Endothelial cell (in vitro differentiated cells): Measurements from ENCODE around the gene CDYL. TPM values are rescaled to one million over a fixed set of nuclear protein-coding genes. Genes with fewer than 3 reads are reported as not detected.

ENCODE experiments used
- DNase-seq: peaks from one replicate; pipeline ENCODE4 v3.0.0; 2021; ENCODE audit warnings: low spot score
- H3K27ac Mint-ChIP-seq: one replicate; pipeline ENCODE4 v1.8.0; 2021; ENCODE audit warnings: mixed read lengths, inconsistent platforms; ENCODE audit not compliant: unreplicated experiment
- H3K27me3 Mint-ChIP-seq: one replicate; pipeline ENCODE4 v1.8.0; 2021; ENCODE audit warnings: mild to moderate bottlenecking, moderate library complexity, mixed read lengths, inconsistent platforms; ENCODE audit not compliant: unreplicated experiment
- H3K36me3 Mint-ChIP-seq: one replicate; pipeline ENCODE4 v1.8.0; 2021; ENCODE audit warnings: mild to moderate bottlenecking, low read depth, mixed read lengths, inconsistent platforms; ENCODE audit not compliant: unreplicated experiment
- H3K4me1 Mint-ChIP-seq: one replicate; pipeline ENCODE4 v1.8.0; 2021; ENCODE audit warnings: mild to moderate bottlenecking, mixed read lengths, inconsistent platforms; ENCODE audit not compliant: unreplicated experiment
- H3K4me3 Mint-ChIP-seq: one replicate; pipeline ENCODE4 v1.8.0; 2021; ENCODE audit warnings: mild to moderate bottlenecking, mixed read lengths, inconsistent platforms; ENCODE audit not compliant: unreplicated experiment
- H3K9me3 Mint-ChIP-seq: one replicate; pipeline ENCODE4 v1.8.0; 2021; ENCODE audit warnings: mixed read lengths, inconsistent platforms; ENCODE audit not compliant: unreplicated experiment
- total RNA-seq: library from RNA; stranded (reverse); fragmentation: NEBNext Ultra II Directional; extraction: Animal tissue kit (Norgen Biotek cat#: 25700); gene quantifications from one replicate; pipeline ENCODE4 v1.2.1, GENCODE V29; 2021; ENCODE audit not compliant: unreplicated experiment
- TF ChIP-seq, protein P1 (sequence below): fragments of 200-600 bp; sonication (generic); IDR thresholded peaks from one replicate; pipeline ENCODE4 v1.5.0; 2021; ENCODE audit warnings: antibody characterized with exemption; ENCODE audit not compliant: unreplicated experiment

CDYL gene
- total RNA-seq, 1 donor from 2014 or later, result 66.7 TPM

GRCh38 chr6:4935486-4935885 is 159.3 kb downstream of the CDYL start:
- Mint-ChIP-seq H3K27ac (no peak overlapping the region), H3K4me3 (no peak overlapping the region), H3K27me3 (peaks cover 10% of the 10 kb centered on the region), H3K4me1 (peaks cover 37% of the 10 kb centered on the region), H3K9me3 (no peaks in the 10 kb centered on the region), H3K36me3 (peaks cover 3% of the 10 kb centered on the region)
- no peak for DNase-seq
- TF ChIP-seq, protein P1, sequence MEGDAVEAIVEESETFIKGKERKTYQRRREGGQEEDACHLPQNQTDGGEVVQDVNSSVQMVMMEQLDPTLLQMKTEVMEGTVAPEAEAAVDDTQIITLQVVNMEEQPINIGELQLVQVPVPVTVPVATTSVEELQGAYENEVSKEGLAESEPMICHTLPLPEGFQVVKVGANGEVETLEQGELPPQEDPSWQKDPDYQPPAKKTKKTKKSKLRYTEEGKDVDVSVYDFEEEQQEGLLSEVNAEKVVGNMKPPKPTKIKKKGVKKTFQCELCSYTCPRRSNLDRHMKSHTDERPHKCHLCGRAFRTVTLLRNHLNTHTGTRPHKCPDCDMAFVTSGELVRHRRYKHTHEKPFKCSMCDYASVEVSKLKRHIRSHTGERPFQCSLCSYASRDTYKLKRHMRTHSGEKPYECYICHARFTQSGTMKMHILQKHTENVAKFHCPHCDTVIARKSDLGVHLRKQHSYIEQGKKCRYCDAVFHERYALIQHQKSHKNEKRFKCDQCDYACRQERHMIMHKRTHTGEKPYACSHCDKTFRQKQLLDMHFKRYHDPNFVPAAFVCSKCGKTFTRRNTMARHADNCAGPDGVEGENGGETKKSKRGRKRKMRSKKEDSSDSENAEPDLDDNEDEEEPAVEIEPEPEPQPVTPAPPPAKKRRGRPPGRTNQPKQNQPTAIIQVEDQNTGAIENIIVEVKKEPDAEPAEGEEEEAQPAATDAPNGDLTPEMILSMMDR, result no peak

GRCh38 chr6:4935975-4936680 is 159.9 kb downstream of the CDYL start:
- Mint-ChIP-seq H3K4me3 (no peak overlapping the region), H3K27ac (no peak overlapping the region), H3K4me1 (peaks cover 31% of the 10 kb centered on the region), H3K27me3 (peaks cover 9% of the 10 kb centered on the region), H3K9me3 (no peaks in the 10 kb centered on the region), H3K36me3 (peaks cover 3% of the 10 kb centered on the region)
- TF ChIP-seq, protein P1, result no peak
- no peak for DNase-seq

DNA sequence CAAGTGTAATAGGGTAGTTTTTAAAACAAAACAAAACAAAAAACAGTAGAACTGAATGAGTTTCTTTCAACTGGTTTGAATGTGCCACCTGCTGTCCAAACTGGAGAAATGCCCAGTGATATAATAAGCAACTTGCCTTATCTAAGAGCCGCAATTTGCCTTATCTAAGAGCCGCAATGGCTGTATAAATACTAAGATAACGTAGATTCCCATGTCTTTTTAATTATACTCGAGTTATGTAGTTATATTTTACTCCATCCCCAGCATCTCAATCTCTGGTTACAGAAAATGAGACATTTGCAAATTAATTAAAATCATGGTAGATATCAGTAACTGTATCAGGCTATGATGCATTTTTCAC is 160.5 kb downstream of the CDYL start:
- Mint-ChIP-seq H3K4me3 (no peak overlapping the region), H3K27me3 (peaks cover 9% of the 10 kb centered on the region), H3K36me3 (peaks cover 3% of the 10 kb centered on the region), H3K4me1 (peaks cover 26% of the 10 kb centered on the region), H3K27ac (no peak overlapping the region), H3K9me3 (no peaks in the 10 kb centered on the region)
- TF ChIP-seq, protein P1, result peak; percentile 71
- DNase-seq, result no peak

DNA sequence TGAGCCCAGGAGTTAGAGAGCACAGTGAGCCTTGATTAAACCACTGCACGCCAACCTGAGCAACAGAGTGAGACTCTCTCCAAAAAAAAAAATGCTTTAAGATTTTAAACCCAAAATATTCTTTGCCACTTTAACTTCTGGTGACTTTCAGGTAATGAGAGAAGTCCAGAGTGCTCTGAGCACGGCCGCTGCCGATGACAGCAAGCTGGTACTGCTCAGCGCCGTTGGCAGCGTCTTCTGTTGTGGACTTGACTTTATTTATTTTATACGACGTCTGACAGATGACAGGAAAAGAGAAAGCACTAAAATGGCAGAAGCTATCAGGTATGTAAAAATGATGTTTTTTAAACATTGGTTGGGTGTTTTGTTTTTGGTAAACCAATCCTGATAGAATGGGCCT is 161.2 kb downstream of the CDYL start:
- no peak overlapping the region for H3K4me3 Mint-ChIP-seq
- peaks cover 25% of the 10 kb centered on the region for H3K4me1 Mint-ChIP-seq
- no peaks in the 10 kb centered on the region for H3K9me3 Mint-ChIP-seq
- peaks cover 3% of the 10 kb centered on the region for H3K36me3 Mint-ChIP-seq
- peaks cover 9% of the 10 kb centered on the region for H3K27me3 Mint-ChIP-seq
- H3K27ac Mint-ChIP-seq, result no peak overlapping the region
- TF ChIP-seq, protein P1, result no peak
- DNase-seq, result no peak

GRCh38 chr6:4939241-4939640 is 163.0 kb downstream of the CDYL start:
- H3K4me1 Mint-ChIP-seq, result peaks cover 11% of the 10 kb centered on the region

More at GRCh38 chr6:4939241-4939640, 163.0 kb downstream of the CDYL start:
- Mint-ChIP-seq H3K27ac (no peak overlapping the region), H3K4me3 (no peak overlapping the region), H3K9me3 (no peaks in the 10 kb centered on the region), H3K36me3 (peaks cover 7% of the 10 kb centered on the region), H3K27me3 (no peaks in the 10 kb centered on the region)
- no peak for DNase-seq
- TF ChIP-seq, protein P1, result no peak
